IMR-90 (cell line): ENCODE data around the gene PCDHGA2. TPM values are rescaled to one million over a fixed set of nuclear protein-coding genes. Genes with fewer than 3 reads are reported as not detected.

Experiments
- ATAC-seq: fragments of 200-7000 bp; cut with Tn5 transposase; 2 replicates; pipeline ENCODE4 v1.9.1; 2020; ENCODE audit warnings: low read depth, mild to moderate bottlenecking, moderate library complexity
- BruUV-seq: library from RNA; stranded (reverse); fragments of 400-500 nt; replicated peaks from 2 replicates; lab custom pipeline; 2021; lab: Mats Ljungman, UMichigan
- CTCF ChIA-PET: fragments of 300-600 bp; formaldehyde crosslinking; extraction: SDS; loops from one replicate; lab custom pipeline; 2021; ENCODE audit warnings: antibody characterized with exemption; lab: Yijun Ruan, JAX
- POLR2A ChIA-PET: fragments of 300-600 bp; sonication (Branson Sonifier 250); formaldehyde crosslinking; loops from one replicate; lab custom pipeline; 2022; ENCODE audit warnings: antibody characterized with exemption; ENCODE audit not compliant: unreplicated experiment; lab: Charles Lee
- DNase-seq: peaks from one replicate; pipeline ENCODE4 v3.0.0; 2013
- H2AFZ ChIP-seq: replicated peaks from 2 replicates; pipeline ENCODE3; 2013; ENCODE audit warnings: low read length, mild to moderate bottlenecking; ENCODE audit not compliant: poor library complexity
- H2AK5ac ChIP-seq: 2 replicates; pipeline ENCODE4 v1.6.1; 2013; ENCODE audit warnings: low read depth, low read length, inconsistent platforms
- H2AK9ac ChIP-seq: replicated peaks from 2 replicates; pipeline ENCODE3; 2013; ENCODE audit warnings: mild to moderate bottlenecking, low read depth, low read length, moderate library complexity; ENCODE audit not compliant: poor library complexity
- H2BK120ac ChIP-seq: 2 replicates; pipeline ENCODE4 v1.6.1; 2013; ENCODE audit warnings: low read depth, low read length, inconsistent platforms
- H2BK15ac ChIP-seq: 3 replicates; pipeline ENCODE4 v1.6.1; 2013; ENCODE audit warnings: low read depth, low read length, inconsistent platforms
- H2BK20ac ChIP-seq: 2 replicates; pipeline ENCODE4 v1.6.1; 2013; ENCODE audit warnings: low read depth, mild to moderate bottlenecking, inconsistent platforms, low read length, moderate library complexity
- H2BK5ac ChIP-seq: 2 replicates; pipeline ENCODE4 v1.6.1; 2013; ENCODE audit warnings: mild to moderate bottlenecking, low read depth, low read length, inconsistent platforms; ENCODE audit not compliant: poor library complexity, severe bottlenecking
- H3K14ac ChIP-seq: replicated peaks from 2 replicates; pipeline ENCODE4 v1.6.1; 2013; ENCODE audit warnings: low read depth, low read length, inconsistent platforms
- H3K18ac ChIP-seq: 2 replicates; pipeline ENCODE4 v1.6.1; 2013; ENCODE audit warnings: low read depth, low read length, control low read depth
- H3K23ac ChIP-seq: 2 replicates; pipeline ENCODE4 v1.6.1; 2013; ENCODE audit warnings: low read depth, low read length, inconsistent platforms
- H3K27ac ChIP-seq: 2 replicates; pipeline ENCODE4 v1.5.1; 2013; ENCODE audit warnings: mild to moderate bottlenecking, control low read depth, low read length; ENCODE audit not compliant: insufficient read depth
- H3K27me3 ChIP-seq: 2 replicates; pipeline ENCODE4 v1.6.1; 2013; ENCODE audit warnings: low read length; ENCODE audit not compliant: control insufficient read depth, insufficient read depth
- H3K36me3 ChIP-seq: 2 replicates; pipeline ENCODE4 v1.6.1; 2013; ENCODE audit warnings: low read length, mixed read lengths; ENCODE audit not compliant: control insufficient read depth, insufficient read depth
- H3K4ac ChIP-seq: 2 replicates; pipeline ENCODE4 v1.6.1; 2013; ENCODE audit warnings: low read depth, low read length, inconsistent platforms
- H3K4me1 ChIP-seq: 2 replicates; pipeline ENCODE4 v1.6.1; 2013; ENCODE audit warnings: low read length, mixed read lengths; ENCODE audit not compliant: control insufficient read depth, insufficient read depth
- H3K4me2 ChIP-seq: 2 replicates; pipeline ENCODE4 v1.6.1; 2013; ENCODE audit warnings: low read depth, mild to moderate bottlenecking, control low read depth, low read length, moderate library complexity
- H3K4me3 ChIP-seq: 2 replicates; pipeline ENCODE4 v1.5.1; 2013; ENCODE audit warnings: low read depth, mild to moderate bottlenecking, control low read depth, low read length, moderate library complexity; ENCODE audit not compliant: insufficient read depth
- H3K56ac ChIP-seq: 2 replicates; pipeline ENCODE4 v1.6.1; 2013; ENCODE audit warnings: low read length, inconsistent platforms; ENCODE audit not compliant: insufficient read depth; ENCODE audit errors: extremely low read depth
- H3K79me1 ChIP-seq, 2 experiments: 2 replicates each; pipeline ENCODE4 v1.6.1; 2013; ENCODE audit warnings: low read length in 2 of 2, inconsistent platforms in 1 of 2, low read depth in 1 of 2
- H3K9ac ChIP-seq: 2 replicates; pipeline ENCODE4 v1.6.1; 2013; ENCODE audit warnings: low read depth, low read length, control low read depth
- H3K9me1 ChIP-seq: 2 replicates; pipeline ENCODE4 v1.6.1; 2013; ENCODE audit warnings: low read length, inconsistent platforms; ENCODE audit not compliant: insufficient read depth
- H3K9me3 ChIP-seq: 2 replicates; pipeline ENCODE4 v1.6.1; 2013; ENCODE audit warnings: low read length; ENCODE audit not compliant: control insufficient read depth, insufficient read depth
- H4K20me1 ChIP-seq: 2 replicates; pipeline ENCODE4 v1.6.1; 2013; ENCODE audit warnings: low read length, inconsistent platforms; ENCODE audit not compliant: insufficient read depth
- H4K5ac ChIP-seq: 2 replicates; pipeline ENCODE4 v1.6.1; 2013; ENCODE audit warnings: mild to moderate bottlenecking, low read depth, low read length, control low read depth
- H4K8ac ChIP-seq, 2 experiments: 2 replicates each; pipeline ENCODE4 v1.6.1; 2013; ENCODE audit warnings: low read depth in 2 of 2, low read length in 2 of 2, control low read depth in 1 of 2, inconsistent platforms in 1 of 2
- H4K91ac ChIP-seq: 2 replicates; pipeline ENCODE4 v1.6.1; 2013; ENCODE audit warnings: low read depth, low read length, inconsistent platforms; ENCODE audit not compliant: insufficient read depth
- CTCF ChIP-seq: conservative IDR thresholded peaks from 2 replicates; pipeline ENCODE4 v1.5.1; 2012; ENCODE audit warnings: mild to moderate bottlenecking, low read depth, low read length, improper control_type of control experiment
- MXI1 ChIP-seq: IDR thresholded peaks from 2 replicates; pipeline ENCODE4 v1.6.1; 2012; ENCODE audit warnings: low read depth, mild to moderate bottlenecking, low read length, moderate library complexity, borderline replicate concordance
- RAD21 ChIP-seq: IDR thresholded peaks from 2 replicates; pipeline ENCODE4 v1.6.1; 2012; ENCODE audit warnings: low read length, improper control_type of control experiment
- SMC3 ChIP-seq: fragments of 150-350 bp; IDR thresholded peaks from 2 replicates; pipeline ENCODE4 v1.6.1; 2016; ENCODE audit warnings: low read depth, mild to moderate bottlenecking, antibody characterized with exemption, low read length, moderate library complexity
- WGBS, 2 experiments: methylation state at CpG; one replicate each; pipeline versions ENCODE4 v1.1.5 to v1.1.7; 2013; ENCODE audit warnings: missing lambda C conversion rate in 2 of 2; ENCODE audit not compliant: insufficient read length in 1 of 2; ENCODE audit errors: extremely low coverage in 2 of 2; 5-methylcytosine and 5-hydroxymethylcytosine counted together
- dilution Hi-C: fragments of 300-500 bp; cut with HindIII; formaldehyde crosslinking; loops from one replicate; pipeline ENCODE4 v1.14.3; 2018; ENCODE audit warnings: low sequenced_read_pairs; ENCODE audit not compliant: unreplicated experiment
- in situ Hi-C: fragments of 300-500 bp; cut with MboI; formaldehyde crosslinking; loops from 3 replicates; pipeline ENCODE4 v1.14.3; 2019; ENCODE audit warnings: low sequenced_read_pairs, inconsistent platforms, mixed read lengths
- intact Hi-C: fragments of 100-400 bp; cut with micrococcal nuclease; formaldehyde crosslinking; loops from 2 replicates; pipeline ENCODE4 v1.10.0; 2022
- polyA plus RNA-seq, 3 experiments: library from polyadenylated mRNA; depleted of rRNA; stranded (reverse); fragments of >200 nt; gene quantifications; 2 replicates each; pipeline ENCODE4 v1.2.3, GENCODE V29; 2012; ENCODE audit warnings: low replicate concordance in 1 of 3
- total RNA-seq: library from RNA; depleted of rRNA; stranded (reverse); fragments of >200 nt; gene quantifications from 2 replicates; pipeline ENCODE4 v1.2.3, GENCODE V29; 2012

PCDHGA2 gene
- total and polyA plus RNA-seq, 2 of the 4 experiments (the other 2 are of a cell fraction) = 3.4 to 3.6 TPM

- intact Hi-C loops = no loop called here
- DNase-seq = peak; percentile 58
- H3K9me3 ChIP-seq = peaks cover 61% of the 10 kb centered on the region
These were observed 35.2 kb downstream of the PCDHGA2 start, which contains the start of gene PCDHGA6 for GRCh38 chr5:141373673-141374317. Gene PCDHGA6 (plus strand): TSS chr5:141373891. CDS start chr5:141374084, 193 bp downstream.

More at GRCh38 chr5:141373673-141374317, 35.2 kb downstream of the PCDHGA2 start, which contains the start of gene PCDHGA6:
- ChIA-PET CTCF (interaction anchor here (0.6 to 1.3 kb wide), 5 partner anchors 17 to 190 kb away, joined by 3 to 7 read pairs (median 4); no protein-coding TSS in a partner anchor), POLR2A (no interaction called here)
- dilution Hi-C loops (no loop called here), in situ Hi-C loops (no loop called here)
- no peak within 1 kb of the TSS for H2BK15ac ChIP-seq
- H4K91ac ChIP-seq = no peak within 1 kb of the TSS
- H3K9ac ChIP-seq = peak within 1 kb of the TSS; percentile 76
- no peak within 1 kb of the TSS for H2AK9ac ChIP-seq
- no peak within 1 kb of the TSS for H3K14ac ChIP-seq
- H4K5ac ChIP-seq = peak within 1 kb of the TSS; percentile 63; the same call in 1 of the 2 replicates
- no TSS peak for BruUV-seq
- peak within 1 kb of the TSS; percentile 52 for H3K4me3 ChIP-seq
- H3K36me3 ChIP-seq = peaks cover 23% of the 10 kb centered on the region
- no peak within 1 kb of the TSS for H2BK5ac ChIP-seq
- no peak within 1 kb of the TSS for H2AK5ac ChIP-seq
- H3K27ac ChIP-seq = peak within 1 kb of the TSS; percentile 18; the same call in 1 of the 2 replicates
- H3K4me2 ChIP-seq = peak within 1 kb of the TSS; percentile 60
- 29% methylated on average over 11 of the region's 27 CpGs; no CpG with 5 or more reads in 1 of the 2 experiments for WGBS, 2 experiments
- TF ChIP-seq CTCF (peak; percentile 53), SMC3 (peak; percentile 29; the same call in 1 of the 2 replicates), RAD21 (peak; percentile 52), MXI1 (no peak)
- H3K9me1 ChIP-seq = no peaks in the 10 kb centered on the region
- H2BK120ac ChIP-seq = no peak within 1 kb of the TSS
- peak within 1 kb of the TSS; percentile 42; the same call in 1 of the 2 replicates for H3K18ac ChIP-seq
- H4K8ac ChIP-seq = 0 out of 4 replicates have a peak within 1 kb of the TSS, but pooled peaks of 1 of the 2 experiments have one; percentile 20
- H3K79me1 ChIP-seq = no peaks in the 10 kb centered on the region
- no peaks in the 10 kb centered on the region for H3K4me1 ChIP-seq
- H3K56ac ChIP-seq = no peak within 1 kb of the TSS
- H2AFZ ChIP-seq = peak within 1 kb of the TSS; percentile 81
- H4K20me1 ChIP-seq = no peaks in the 10 kb centered on the region
- peak; percentile 58; the same call in 1 of the 2 replicates for ATAC-seq
- no peak within 1 kb of the TSS for H2BK20ac ChIP-seq
- no peaks in the 10 kb centered on the region for H3K27me3 ChIP-seq
- H3K4ac ChIP-seq = 0 out of 2 replicates have a peak within 1 kb of the TSS, but pooled peaks have one; percentile 19
- no peak within 1 kb of the TSS for H3K23ac ChIP-seq
